HEK293T (cell line): ENCODE measurements around the gene CCDC97.

Experiments
- CTCF ChIA-PET: fragments of 350-600 bp; formaldehyde crosslinking; extraction: SDS; loops from one replicate; lab custom pipeline; 2021; ENCODE audit warnings: antibody characterized with exemption, inconsistent platforms; lab: Yijun Ruan, JAX
- POLR2A ChIA-PET: fragments of 350-600 bp; formaldehyde crosslinking; extraction: SDS; loops from one replicate; lab custom pipeline; 2020; ENCODE audit warnings: antibody characterized with exemption, inconsistent platforms; lab: Yijun Ruan, JAX
- DNase-seq: peaks from one replicate; pipeline ENCODE4 v3.0.0; 2012; ENCODE audit warnings: mixed read lengths; ENCODE audit errors: extremely low spot score
- ARNT ChIP-seq: fragments of 450-650 bp; IDR thresholded peaks from 2 replicates; pipeline ENCODE4 v1.6.1; 2017; ENCODE audit warnings: mild to moderate bottlenecking
- BHLHE40 ChIP-seq: fragments of 450-650 bp; IDR thresholded peaks from 2 replicates; pipeline ENCODE4 v1.6.1; 2016; ENCODE audit warnings: mild to moderate bottlenecking, moderate library complexity, borderline replicate concordance
- CTBP1 ChIP-seq: fragments of 450-650 bp; IDR thresholded peaks from 2 replicates; pipeline ENCODE4 v1.6.1; 2016; ENCODE audit warnings: borderline replicate concordance
- ELF4 ChIP-seq: fragments of 450-650 bp; IDR thresholded peaks from 2 replicates; pipeline ENCODE4 v1.6.1; 2017; ENCODE audit warnings: antibody characterized with exemption
- FOXA1 ChIP-seq: fragments of 450-650 bp; IDR thresholded peaks from 2 replicates; pipeline ENCODE4 v1.6.1; 2016; ENCODE audit warnings: mild to moderate bottlenecking
- FOXK2 ChIP-seq: fragments of 450-650 bp; IDR thresholded peaks from 2 replicates; pipeline ENCODE4 v1.6.1; 2016; ENCODE audit warnings: mild to moderate bottlenecking
- FOXM1 ChIP-seq: fragments of 450-650 bp; IDR thresholded peaks from 2 replicates; pipeline ENCODE4 v1.6.1; 2017; ENCODE audit warnings: mild to moderate bottlenecking, borderline replicate concordance
- HDGF ChIP-seq: fragments of 450-650 bp; IDR thresholded peaks from 2 replicates; pipeline ENCODE4 v1.6.1; 2017; ENCODE audit warnings: antibody characterized with exemption, borderline replicate concordance
- L3MBTL2 ChIP-seq: fragments of 450-650 bp; conservative IDR thresholded peaks from 2 replicates; pipeline ENCODE4 v1.6.1; 2016; ENCODE audit warnings: mild to moderate bottlenecking
- LEF1 ChIP-seq: fragments of 450-650 bp; IDR thresholded peaks from 2 replicates; pipeline ENCODE4 v1.6.1; 2017; ENCODE audit warnings: mild to moderate bottlenecking, borderline replicate concordance
- NFRKB ChIP-seq: fragments of 450-650 bp; IDR thresholded peaks from 2 replicates; pipeline ENCODE4 v1.6.1; 2016; ENCODE audit warnings: mild to moderate bottlenecking, moderate library complexity
- SP1 ChIP-seq: fragments of 450-650 bp; IDR thresholded peaks from 2 replicates; pipeline ENCODE4 v1.6.1; 2017
- SUZ12 ChIP-seq: fragments of 450-650 bp; IDR thresholded peaks from 2 replicates; pipeline ENCODE4 v1.6.1; 2016; ENCODE audit warnings: mild to moderate bottlenecking
- TARDBP ChIP-seq: fragments of 450-650 bp; IDR thresholded peaks from 2 replicates; pipeline ENCODE4 v1.6.1; 2016
- ZNF384 ChIP-seq: fragments of 450-650 bp; IDR thresholded peaks from 2 replicates; pipeline ENCODE4 v1.6.1; 2016
- TF ChIP-seq, protein P1 (sequence below): fragments of 450-650 bp; IDR thresholded peaks from 2 replicates; pipeline ENCODE4 v1.6.1; 2016

The CCDC97 gene

DNA sequence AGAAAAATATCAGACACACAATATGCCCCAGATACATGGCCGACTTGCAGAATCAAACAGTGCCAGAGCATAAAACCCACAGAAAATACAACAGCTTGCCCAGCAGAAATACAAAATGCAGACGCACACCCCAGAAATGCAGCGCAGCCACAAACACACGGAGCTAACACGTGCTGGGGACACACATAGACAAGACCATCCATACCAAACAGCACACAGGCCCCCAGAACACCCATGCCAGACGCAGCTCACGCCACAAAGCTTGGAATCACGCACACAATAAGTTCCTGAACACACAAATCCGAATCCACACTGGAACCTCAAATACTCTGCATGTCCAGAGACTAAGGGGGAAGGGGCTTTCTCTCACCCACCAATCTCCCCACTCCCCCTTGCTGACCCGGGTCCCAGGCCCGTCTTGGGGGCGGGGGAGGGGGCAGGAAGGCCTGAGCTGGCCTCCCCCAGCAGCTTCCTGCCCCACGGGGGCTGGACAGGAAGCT lies 17.2 kb downstream of the CCDC97 start:
- no peak for DNase-seq
- CTCF ChIA-PET: no interaction called here

DNA sequence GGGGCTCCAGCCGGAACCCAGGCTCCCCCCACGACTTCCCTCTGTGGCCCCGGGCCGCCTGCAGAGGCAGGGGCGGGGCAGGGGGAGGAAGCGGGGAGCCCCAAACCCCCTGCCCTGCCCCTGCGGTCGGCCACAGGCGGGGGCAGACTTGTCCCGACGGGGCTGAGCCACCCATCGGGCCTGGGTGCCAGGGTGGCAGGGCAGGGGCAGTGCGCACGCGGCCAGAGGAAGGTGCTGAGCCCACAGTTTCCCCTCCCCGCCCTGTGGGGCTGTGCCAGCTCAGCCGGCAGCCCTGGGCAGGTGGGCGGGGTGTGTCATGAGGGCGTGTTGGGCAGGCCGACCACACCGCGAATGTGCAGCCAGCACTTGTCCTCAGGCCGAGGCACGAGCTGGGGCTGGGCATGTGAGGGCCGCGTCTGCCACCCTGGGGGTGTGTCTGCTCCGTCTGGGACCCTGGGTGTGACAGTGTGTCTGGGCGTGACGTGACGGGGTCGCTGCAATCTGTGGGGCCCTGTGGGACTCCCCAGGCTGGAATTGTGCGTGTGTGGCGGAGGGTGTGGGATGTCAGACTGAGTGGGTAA lies 17.7 kb downstream of the CCDC97 start:
- ChIA-PET POLR2A (interaction anchor here (0.7 kb wide), 1 partner anchor 9 kb away, joined by 4 read pairs; no protein-coding TSS in a partner anchor), CTCF (no interaction called here)
- no peak for DNase-seq
- TF ChIP-seq NFRKB (no peak), CTBP1 (no peak), ARNT (no peak)

More for the DNA sequence above, 17.2 kb downstream of the CCDC97 start:
- TF ChIP-seq ELF4: no peak
- TF ChIP-seq CTBP1: no peak
- TF ChIP-seq TARDBP: no peak
- TF ChIP-seq FOXK2: no peak
- no peak for TF ChIP-seq BHLHE40
- TF ChIP-seq FOXM1: no peak
- TF ChIP-seq NFRKB: no peak
- TF ChIP-seq ARNT: no peak
- POLR2A ChIA-PET: interaction anchor here (0.7 kb wide), 1 partner anchor 9 kb away, joined by 4 read pairs; no protein-coding TSS in a partner anchor

DNA sequence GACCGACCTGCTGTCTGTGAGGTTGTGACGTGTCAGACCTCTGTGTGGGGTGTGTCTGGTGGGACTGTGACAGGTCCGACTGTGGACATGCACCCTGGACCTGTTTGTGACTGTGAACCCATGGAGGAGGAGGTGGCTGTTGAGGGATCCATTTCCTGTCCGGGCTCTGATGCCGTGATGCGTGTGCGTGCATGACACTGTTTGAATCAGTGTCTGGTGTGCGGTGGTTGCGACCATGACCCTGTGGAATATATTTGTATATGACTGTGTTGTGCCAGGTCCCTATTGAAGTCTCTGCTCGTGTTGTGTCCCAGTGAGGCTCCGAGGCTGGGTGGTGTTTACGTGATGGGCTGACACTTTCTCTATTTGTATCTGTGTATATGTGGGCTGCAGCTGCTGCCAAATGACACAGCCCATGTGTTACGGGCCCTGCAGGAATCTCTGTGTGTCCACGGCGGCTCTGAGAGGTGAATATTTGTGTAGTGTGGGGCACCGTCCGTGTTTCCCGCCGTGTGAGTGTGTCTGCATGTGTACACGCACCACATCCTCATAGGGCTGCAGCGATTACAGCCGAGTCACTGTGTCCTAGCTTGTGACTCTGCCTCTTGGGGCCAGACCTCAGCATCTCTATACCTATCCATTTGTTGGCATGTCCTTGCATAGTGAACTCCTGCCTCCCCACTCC lies 18.3 kb downstream of the CCDC97 start:
- DNase-seq: no peak
- ChIA-PET POLR2A (no interaction called here), CTCF (no interaction called here)
- TF ChIP-seq SUZ12: no peak
- no peak for TF ChIP-seq CTBP1
- TF ChIP-seq TARDBP: no peak
- no peak for TF ChIP-seq LEF1
- no peak for TF ChIP-seq FOXK2
- TF ChIP-seq NFRKB: no peak
- no peak for TF ChIP-seq HDGF
- TF ChIP-seq, protein P1, sequence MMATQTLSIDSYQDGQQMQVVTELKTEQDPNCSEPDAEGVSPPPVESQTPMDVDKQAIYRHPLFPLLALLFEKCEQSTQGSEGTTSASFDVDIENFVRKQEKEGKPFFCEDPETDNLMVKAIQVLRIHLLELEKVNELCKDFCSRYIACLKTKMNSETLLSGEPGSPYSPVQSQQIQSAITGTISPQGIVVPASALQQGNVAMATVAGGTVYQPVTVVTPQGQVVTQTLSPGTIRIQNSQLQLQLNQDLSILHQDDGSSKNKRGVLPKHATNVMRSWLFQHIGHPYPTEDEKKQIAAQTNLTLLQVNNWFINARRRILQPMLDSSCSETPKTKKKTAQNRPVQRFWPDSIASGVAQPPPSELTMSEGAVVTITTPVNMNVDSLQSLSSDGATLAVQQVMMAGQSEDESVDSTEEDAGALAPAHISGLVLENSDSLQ: no peak

DNA sequence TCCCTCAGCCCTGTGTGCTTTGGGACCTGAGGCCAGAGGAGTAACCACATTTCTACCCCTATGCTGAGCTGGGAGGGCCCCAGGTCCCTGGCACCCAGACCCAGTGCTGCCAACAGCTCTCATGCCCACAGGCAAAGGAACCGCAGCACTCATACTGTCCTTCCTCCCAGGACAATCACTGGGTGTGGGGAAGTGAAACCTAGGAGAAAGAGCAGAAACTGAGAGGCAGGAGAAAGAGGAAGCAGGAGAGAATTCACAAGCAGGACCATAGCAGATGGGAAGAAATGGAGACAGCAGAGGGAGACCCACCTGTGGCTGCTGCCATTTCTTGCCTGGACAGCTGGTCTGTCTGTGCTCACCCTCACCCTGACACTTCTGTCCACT lies 18.9 kb downstream of the CCDC97 start:
- ChIA-PET POLR2A (no interaction called here), CTCF (no interaction called here)

DNA sequence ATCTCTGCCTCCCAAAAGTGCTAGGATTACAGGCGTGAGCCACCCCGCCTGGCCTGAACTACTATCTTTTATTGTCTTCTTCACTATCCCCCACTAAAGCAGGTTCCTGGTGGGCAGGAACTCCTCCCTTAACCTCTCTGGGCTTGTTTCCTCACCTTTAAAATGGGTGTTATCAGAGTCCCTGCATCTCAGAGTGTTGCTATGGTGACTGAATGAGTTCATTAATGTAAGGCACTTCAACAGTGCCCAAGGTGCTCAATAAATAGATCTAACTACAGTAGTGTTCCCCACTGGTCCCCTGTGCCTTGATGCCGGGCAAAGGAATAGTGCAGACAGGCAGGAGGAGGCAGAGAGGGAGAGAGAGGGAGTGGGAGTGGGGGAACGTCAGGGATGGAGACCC lies 20.5 kb downstream of the CCDC97 start:
- no peak for DNase-seq
- ChIA-PET CTCF (no interaction called here), POLR2A (no interaction called here)
- no peak for TF ChIP-seq L3MBTL2
- TF ChIP-seq NFRKB: no peak
- no peak for TF ChIP-seq SP1
- no peak for TF ChIP-seq SUZ12
- no peak for TF ChIP-seq ELF4
- TF ChIP-seq FOXA1: no peak
- no peak for TF ChIP-seq FOXK2
- no peak for TF ChIP-seq HDGF
- no peak for TF ChIP-seq LEF1
- TF ChIP-seq, protein P1: no peak
- TF ChIP-seq CTBP1: no peak

More for the DNA sequence above, 18.9 kb downstream of the CCDC97 start:
- TF ChIP-seq ELF4 (no peak), TARDBP (no peak), LEF1 (no peak), HDGF (no peak), FOXA1 (no peak), CTBP1 (no peak)
- TF ChIP-seq, protein P1: no peak
- DNase-seq: no peak

DNA sequence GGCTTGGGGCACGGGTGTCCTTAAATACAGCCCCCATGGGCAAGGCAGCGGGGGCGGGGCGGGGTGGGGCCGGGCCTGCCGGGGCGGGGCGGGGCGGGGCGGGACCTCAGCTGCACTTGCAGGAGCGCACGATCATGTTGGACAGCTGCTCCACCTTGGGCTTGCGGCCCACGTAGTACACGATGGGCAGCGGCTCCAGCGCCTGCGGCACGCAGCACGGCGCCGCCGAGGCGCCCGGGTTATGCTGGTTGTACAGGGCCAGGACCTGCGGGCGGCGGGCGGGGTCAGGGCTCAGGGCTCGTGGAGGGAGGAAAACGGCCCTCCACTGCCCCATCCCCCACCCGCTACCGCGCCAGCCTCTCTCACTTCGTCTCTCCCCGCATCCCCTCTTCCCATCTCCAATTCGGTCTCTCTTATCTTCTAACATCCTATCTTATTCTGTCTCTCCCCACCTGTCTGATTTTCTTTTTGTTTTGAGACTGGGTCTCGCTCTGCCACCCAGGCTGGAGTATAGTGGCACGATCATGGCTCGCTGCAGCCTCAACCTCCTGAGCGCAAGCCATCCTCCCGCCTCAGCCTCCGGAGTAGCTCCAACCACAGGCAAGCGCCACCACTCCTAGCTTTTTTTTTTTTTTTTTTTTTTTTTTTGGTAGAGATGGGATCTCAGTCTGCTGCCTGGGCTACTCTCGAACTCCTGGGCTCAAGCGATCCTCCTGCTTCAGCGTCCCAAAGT lies 21.1 kb downstream of the CCDC97 start:
- TF ChIP-seq SUZ12 (no peak), FOXK2 (no peak), FOXM1 (no peak), TARDBP (no peak), FOXA1 (no peak), ZNF384 (no peak), ARNT (no peak), L3MBTL2 (no peak), SP1 (no peak), ELF4 (no peak), HDGF (no peak), NFRKB (no peak), LEF1 (no peak), CTBP1 (no peak), BHLHE40 (no peak)
- TF ChIP-seq, protein P1: no peak
- no peak for DNase-seq
- ChIA-PET POLR2A (no interaction called here), CTCF (no interaction called here)
